Erythroblast (primary cell): ENCODE data around the gene PCDHA8.
"Not testable (repeated sequence)": the region's sequence is repeated elsewhere in the genome, so short reads cannot be mapped to it uniquely, and the experiment has no call there.

Experiments used
- GATA1 ChIP-seq: IDR thresholded peaks from 2 replicates; pipeline ENCODE4 v1.6.1; 2011; ENCODE audit warnings: low read depth, mild to moderate bottlenecking, control low read depth, low read length, moderate library complexity
- POLR2A ChIP-seq: IDR thresholded peaks from 2 replicates; pipeline ENCODE4 v1.6.1; 2011; ENCODE audit warnings: mild to moderate bottlenecking, low read length

DNA sequence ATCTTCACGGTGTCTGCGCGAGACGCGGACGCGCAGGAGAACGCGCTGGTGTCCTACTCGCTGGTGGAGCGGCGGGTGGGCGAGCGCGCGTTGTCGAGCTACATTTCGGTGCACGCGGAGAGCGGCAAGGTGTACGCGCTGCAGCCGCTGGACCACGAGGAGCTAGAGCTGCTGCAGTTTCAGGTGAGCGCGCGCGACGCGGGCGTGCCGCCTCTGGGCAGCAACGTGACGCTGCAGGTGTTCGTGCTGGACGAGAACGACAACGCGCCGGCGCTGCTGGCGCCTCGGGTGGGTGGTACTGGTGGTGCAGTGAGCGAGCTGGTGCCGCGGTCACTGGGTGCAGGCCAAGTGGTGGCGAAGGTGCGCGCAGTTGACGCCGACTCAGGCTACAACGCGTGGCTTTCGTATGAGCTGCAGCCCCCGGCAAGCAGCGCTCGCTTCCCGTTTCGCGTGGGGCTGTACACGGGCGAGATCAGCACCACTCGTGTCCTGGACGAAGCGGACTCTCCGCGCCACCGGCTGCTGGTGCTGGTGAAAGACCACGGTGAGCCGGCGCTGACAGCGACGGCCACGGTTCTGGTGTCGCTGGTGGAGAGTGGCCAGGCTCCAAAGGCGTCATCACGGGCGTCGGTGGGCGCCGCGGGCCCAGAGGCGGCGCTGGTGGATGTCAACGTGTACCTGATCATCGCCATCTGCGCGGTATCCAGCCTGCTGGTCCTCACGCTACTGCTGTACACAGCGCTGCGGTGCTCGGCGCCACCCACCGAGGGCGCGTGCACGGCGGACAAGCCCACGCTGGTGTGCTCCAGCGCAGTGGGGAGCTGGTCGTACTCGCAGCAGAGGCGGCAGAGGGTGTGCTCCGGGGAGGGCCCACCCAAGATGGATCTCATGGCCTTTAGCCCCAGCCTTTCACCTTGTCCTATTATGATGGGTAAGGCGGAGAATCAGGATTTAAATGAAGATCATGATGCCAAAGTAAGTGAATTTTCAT lies 11.2 kb upstream of the PCDHA8 start:
- TF ChIP-seq POLR2A, GATA1: not testable (repeated sequence)
